ENCODE results near the gene NFKBIZ. TPM values are rescaled to one million over a fixed set of nuclear protein-coding genes. Genes with fewer than 3 reads are reported as not detected.

NFKBIZ gene
- total RNA-seq, 1 donor from 2014 or later = 14.7 TPM

DNA sequence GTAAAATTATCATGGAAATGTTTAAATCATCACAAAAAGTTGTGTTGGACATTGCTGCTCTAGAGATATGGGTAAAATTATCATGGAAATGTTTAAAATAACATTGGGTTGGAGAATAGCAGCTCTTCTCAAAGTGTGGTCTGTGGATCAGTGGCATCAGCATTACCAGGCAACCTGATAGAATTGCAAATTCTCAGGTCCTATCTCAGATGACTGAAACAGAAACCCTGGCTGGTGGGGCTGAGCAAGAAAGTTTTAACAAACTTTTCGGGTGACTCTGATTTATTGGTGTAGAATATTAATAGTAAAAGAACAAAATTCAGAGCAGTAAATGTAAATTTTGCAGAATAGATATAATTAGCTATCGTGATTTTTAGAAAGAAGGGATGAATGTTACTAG lies 41.4 kb upstream of the NFKBIZ start:
- Histone ChIP-seq H2AFZ (replicated peaks) (no peak overlapping the region), H3K9ac (no peak overlapping the region), H3K36me3 (peaks cover 6% of the 10 kb centered on the region), H3K4me3 (no peak overlapping the region), H3K9me3 (ENCODE audit: low read depth) (no peaks in the 10 kb centered on the region), H4K20me1 (ENCODE audit: low read depth) (no peaks in the 10 kb centered on the region), H3K4me2 (no peak overlapping the region), H3F3A (ENCODE audit: low read depth) (no peaks in the 10 kb centered on the region), H3K4me1 (peaks cover 7% of the 10 kb centered on the region), H3K27me3 (no peaks in the 10 kb centered on the region), H3K27ac (no peak overlapping the region), H3K79me2 (ENCODE audit: low read depth) (no peaks in the 10 kb centered on the region)
- TF ChIP-seq, protein P1, sequence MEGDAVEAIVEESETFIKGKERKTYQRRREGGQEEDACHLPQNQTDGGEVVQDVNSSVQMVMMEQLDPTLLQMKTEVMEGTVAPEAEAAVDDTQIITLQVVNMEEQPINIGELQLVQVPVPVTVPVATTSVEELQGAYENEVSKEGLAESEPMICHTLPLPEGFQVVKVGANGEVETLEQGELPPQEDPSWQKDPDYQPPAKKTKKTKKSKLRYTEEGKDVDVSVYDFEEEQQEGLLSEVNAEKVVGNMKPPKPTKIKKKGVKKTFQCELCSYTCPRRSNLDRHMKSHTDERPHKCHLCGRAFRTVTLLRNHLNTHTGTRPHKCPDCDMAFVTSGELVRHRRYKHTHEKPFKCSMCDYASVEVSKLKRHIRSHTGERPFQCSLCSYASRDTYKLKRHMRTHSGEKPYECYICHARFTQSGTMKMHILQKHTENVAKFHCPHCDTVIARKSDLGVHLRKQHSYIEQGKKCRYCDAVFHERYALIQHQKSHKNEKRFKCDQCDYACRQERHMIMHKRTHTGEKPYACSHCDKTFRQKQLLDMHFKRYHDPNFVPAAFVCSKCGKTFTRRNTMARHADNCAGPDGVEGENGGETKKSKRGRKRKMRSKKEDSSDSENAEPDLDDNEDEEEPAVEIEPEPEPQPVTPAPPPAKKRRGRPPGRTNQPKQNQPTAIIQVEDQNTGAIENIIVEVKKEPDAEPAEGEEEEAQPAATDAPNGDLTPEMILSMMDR (IDR thresholded peaks at IDR 0.05) = no peak
- TF ChIP-seq EZH2 (IDR thresholded peaks at IDR 0.05) (no peak), EZH2phosphoT487 (IDR thresholded peaks at IDR 0.05) (no peak)
- H3K4me3 Mint-ChIP-seq = no peak overlapping the region
- no peaks in the 10 kb centered on the region for H3K27me3 Mint-ChIP-seq (ENCODE audit: insufficient read depth, low read depth)
- H3K27ac Mint-ChIP-seq = no peak overlapping the region
- H3K9me3 Mint-ChIP-seq = no peaks in the 10 kb centered on the region
- no peak for DNase-seq (ENCODE audit: low spot score)
- H3K36me3 Mint-ChIP-seq = peaks cover 1% of the 10 kb centered on the region
- no peaks in the 10 kb centered on the region for H3K4me1 Mint-ChIP-seq

DNA sequence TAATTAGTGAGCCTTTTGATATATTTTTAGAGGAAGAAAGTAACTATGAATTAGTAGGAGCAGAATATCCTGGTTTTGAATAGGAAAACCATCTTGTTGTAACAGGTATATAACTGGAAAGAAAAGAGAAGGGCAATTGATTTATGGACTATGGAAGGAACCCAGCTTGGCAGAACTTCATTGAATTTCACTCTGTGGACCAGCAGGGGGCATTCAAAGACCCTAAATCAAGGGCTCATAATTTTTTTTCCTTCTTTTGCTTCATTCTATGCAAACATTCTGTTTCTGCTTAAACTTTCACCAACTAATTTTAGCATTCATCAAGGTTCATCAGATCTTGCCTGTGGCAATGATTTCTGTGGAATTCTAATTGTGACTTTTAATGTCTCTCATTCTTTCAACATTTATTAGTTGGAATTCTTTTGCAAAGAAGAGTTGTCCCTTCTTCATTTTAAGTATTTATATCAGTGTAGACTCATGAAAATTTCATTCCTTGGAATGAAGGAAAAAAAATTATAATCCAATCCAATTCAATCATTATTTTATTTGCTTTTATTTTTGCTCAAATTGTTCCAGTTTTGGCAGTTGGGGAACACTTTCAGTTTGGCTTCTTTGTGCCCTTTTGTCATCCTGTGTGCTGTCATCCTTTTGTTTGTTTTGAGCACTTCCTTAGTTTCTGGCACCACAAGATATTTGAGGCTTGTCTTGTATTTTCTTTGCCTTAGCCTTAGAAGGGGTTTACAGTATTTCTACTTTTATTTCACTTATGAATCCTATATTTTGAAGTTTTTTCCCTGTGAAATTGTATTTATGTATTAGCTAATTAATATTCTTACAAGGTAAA lies 39.9 kb upstream of the NFKBIZ start:
- peak; percentile 65 for DNase-seq (ENCODE audit: low spot score)
- H3K27ac Mint-ChIP-seq = no peak overlapping the region
- H3K4me3 Mint-ChIP-seq = no peak overlapping the region

DNA sequence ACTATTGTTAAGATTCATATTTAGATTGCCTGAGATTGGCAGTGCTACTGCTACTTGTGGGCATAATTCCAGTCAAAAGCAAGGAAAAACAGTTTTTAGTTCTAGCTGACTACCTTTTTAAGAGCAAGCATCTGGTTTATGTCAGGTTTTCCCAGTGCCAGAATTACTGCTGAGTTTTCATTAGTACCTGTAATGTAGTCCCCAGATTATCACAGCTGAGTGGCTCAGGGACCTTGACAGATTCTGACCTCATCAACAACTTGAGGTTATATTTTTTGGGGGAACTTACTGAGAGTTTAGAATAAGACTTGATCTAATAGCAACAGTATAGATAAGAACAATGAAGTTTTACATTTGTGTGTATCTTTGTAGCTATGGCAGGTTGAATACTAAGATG lies 39.3 kb upstream of the NFKBIZ start:
- no peak overlapping the region for H3K4me3 Mint-ChIP-seq
- DNase-seq (ENCODE audit: low spot score) = no peak
- H3K36me3 ChIP-seq = no peaks in the 10 kb centered on the region
- no peak overlapping the region for H3K27ac ChIP-seq
- H3F3A ChIP-seq (ENCODE audit: low read depth) = no peaks in the 10 kb centered on the region
- no peak overlapping the region for H3K4me2 ChIP-seq
- no peaks in the 10 kb centered on the region for H3K79me2 ChIP-seq (ENCODE audit: low read depth)
- no peak overlapping the region for H3K27ac Mint-ChIP-seq
- TF ChIP-seq, protein P1 (IDR thresholded peaks at IDR 0.05) = no peak
- TF ChIP-seq EZH2 (IDR thresholded peaks at IDR 0.05) (no peak), EZH2phosphoT487 (IDR thresholded peaks at IDR 0.05) (no peak)
- no peaks in the 10 kb centered on the region for H3K36me3 Mint-ChIP-seq
- no peak overlapping the region for H3K9ac ChIP-seq
- H3K9me3 ChIP-seq (ENCODE audit: low read depth) = no peaks in the 10 kb centered on the region
- no peaks in the 10 kb centered on the region for H3K9me3 Mint-ChIP-seq
- no peaks in the 10 kb centered on the region for H4K20me1 ChIP-seq (ENCODE audit: low read depth)
- no peaks in the 10 kb centered on the region for H3K4me1 Mint-ChIP-seq
- H3K4me3 ChIP-seq = no peak overlapping the region
- H3K4me1 ChIP-seq = peaks cover 7% of the 10 kb centered on the region
- no peaks in the 10 kb centered on the region for H3K27me3 Mint-ChIP-seq (ENCODE audit: insufficient read depth, low read depth)
- no peak overlapping the region for H2AFZ ChIP-seq (replicated peaks)
- no peaks in the 10 kb centered on the region for H3K27me3 ChIP-seq

More for the DNA sequence above, 39.9 kb upstream of the NFKBIZ start:
- Mint-ChIP-seq H3K9me3 (no peaks in the 10 kb centered on the region), H3K4me1 (no peaks in the 10 kb centered on the region), H3K36me3 (no peaks in the 10 kb centered on the region), H3K27me3 (ENCODE audit: insufficient read depth, low read depth) (no peaks in the 10 kb centered on the region)
- Histone ChIP-seq H3K4me3 (no peak overlapping the region), H3K79me2 (ENCODE audit: low read depth) (no peaks in the 10 kb centered on the region), H3K9me3 (ENCODE audit: low read depth) (no peaks in the 10 kb centered on the region), H2AFZ (replicated peaks) (no peak overlapping the region), H3K4me2 (no peak overlapping the region), H3K9ac (no peak overlapping the region), H3K27me3 (no peaks in the 10 kb centered on the region), H3K27ac (no peak overlapping the region), H3K4me1 (peaks cover 7% of the 10 kb centered on the region), H4K20me1 (ENCODE audit: low read depth) (no peaks in the 10 kb centered on the region), H3F3A (ENCODE audit: low read depth) (no peaks in the 10 kb centered on the region), H3K36me3 (no peaks in the 10 kb centered on the region)
- TF ChIP-seq, protein P1 (IDR thresholded peaks at IDR 0.05) = peak; percentile 84
- no peak for TF ChIP-seq EZH2phosphoT487 (IDR thresholded peaks at IDR 0.05)
